Lower lobe of right lung (tissue), 2 donors: Measurements from ENCODE around the gene BAZ1A. TPM values are rescaled to one million over a fixed set of nuclear protein-coding genes. Genes with fewer than 3 reads are reported as not detected.

Experiments used
- ATAC-seq, 2 donors: fragments of 200-7000 bp; cut with Tn5 transposase; one replicate each; pipeline ENCODE4 v1.9.1; 2020 to 2022; ENCODE audit warnings: mild to moderate bottlenecking in 2 of 2, moderate library complexity in 2 of 2
- DNase-seq: peaks from one replicate; pipeline ENCODE4 v3.0.0-alpha.2; 2020
- H3K27ac ChIP-seq: fragments of 200-600 bp; one replicate; pipeline ENCODE4 v1.8.0; 2022
- H3K27me3 ChIP-seq: fragments of 200-600 bp; one replicate; pipeline ENCODE4 v1.8.0; 2022; ENCODE audit warnings: low read depth
- H3K36me3 ChIP-seq: fragments of 200-600 bp; one replicate; pipeline ENCODE4 v1.8.0; 2022; ENCODE audit warnings: mild to moderate bottlenecking
- H3K4me1 ChIP-seq: fragments of 200-600 bp; one replicate; pipeline ENCODE4 v1.8.0; 2022
- H3K4me3 ChIP-seq: fragments of 200-600 bp; one replicate; pipeline ENCODE4 v1.8.0; 2022; ENCODE audit warnings: mild to moderate bottlenecking
- H3K9me3 ChIP-seq: fragments of 200-600 bp; one replicate; pipeline ENCODE4 v1.8.0; 2022
- CTCF ChIP-seq: fragments of 200-600 bp; IDR thresholded peaks from one replicate; pipeline ENCODE4 v1.8.0; 2022; ENCODE audit warnings: antibody characterized with exemption, mild to moderate bottlenecking
- intact Hi-C: fragments of 100-400 bp; cut with DNase I; formaldehyde crosslinking; loops from one replicate; pipeline ENCODE4 v1.11.0; 2022
- total RNA-seq: library from RNA; stranded (reverse); fragmentation: NEBNext Ultra II Directional; extraction: Animal tissue kit (Norgen Biotek cat#: 25700); gene quantifications from one replicate; pipeline ENCODE4 v1.2.1, GENCODE V29; 2021
- donor health status: DM: no; HTN: yes; CAD: no; lungs with severe emphysema.

BAZ1A gene
- total RNA-seq, 1 donor from 2014 or later = 43.5 TPM

GRCh38 chr14:34851395-34851794 lies 23.8 kb downstream of the BAZ1A start:
- Histone ChIP-seq H3K4me3 (no peak overlapping the region), H3K27ac (no peak overlapping the region), H3K4me1 (no peaks in the 10 kb centered on the region), H3K9me3 (no peaks in the 10 kb centered on the region), H3K27me3 (no peaks in the 10 kb centered on the region), H3K36me3 (peaks cover 14% of the 10 kb centered on the region)
- TF ChIP-seq CTCF = no peak
- intact Hi-C loops = no loop called here
- no peak for DNase-seq
- ATAC-seq = no peak

GRCh38 chr14:34845869-34846268 lies 29.3 kb downstream of the BAZ1A start:
- ATAC-seq = no peak

GRCh38 chr14:34843011-34843554 lies 32.1 kb downstream of the BAZ1A start:
- intact Hi-C loops = no loop called here
- TF ChIP-seq CTCF = no peak
- H3K36me3 ChIP-seq = no peaks in the 10 kb centered on the region
- no peak overlapping the region for H3K4me3 ChIP-seq
- H3K9me3 ChIP-seq = no peaks in the 10 kb centered on the region
- H3K27me3 ChIP-seq = no peaks in the 10 kb centered on the region
- H3K4me1 ChIP-seq = peaks cover 14% of the 10 kb centered on the region
- no peak overlapping the region for H3K27ac ChIP-seq
- DNase-seq (no peak), ATAC-seq (peak; percentile 49 to 65)

More at GRCh38 chr14:34845869-34846268, 29.3 kb downstream of the BAZ1A start:
- H3K27me3 ChIP-seq = no peaks in the 10 kb centered on the region
- no peak overlapping the region for H3K27ac ChIP-seq
- no peak for DNase-seq
- intact Hi-C loops = no loop called here
- no peak overlapping the region for H3K4me3 ChIP-seq
- H3K36me3 ChIP-seq = no peaks in the 10 kb centered on the region
- no peak for TF ChIP-seq CTCF
- H3K4me1 ChIP-seq = peaks cover 14% of the 10 kb centered on the region
- no peaks in the 10 kb centered on the region for H3K9me3 ChIP-seq

GRCh38 chr14:34837801-34838322 lies 37.3 kb downstream of the BAZ1A start:
- DNase-seq (no peak), ATAC-seq (no peak)
- Histone ChIP-seq H3K36me3 (no peaks in the 10 kb centered on the region), H3K27me3 (no peaks in the 10 kb centered on the region), H3K9me3 (no peaks in the 10 kb centered on the region), H3K27ac (no peak overlapping the region), H3K4me3 (no peak overlapping the region), H3K4me1 (peaks cover 30% of the 10 kb centered on the region)
- TF ChIP-seq CTCF = no peak
- intact Hi-C loops = no loop called here

GRCh38 chr14:34835312-34835711 lies 39.8 kb downstream of the BAZ1A start:
- ATAC-seq = peak; percentile 49 to 53
- H3K27ac ChIP-seq = peak overlapping the region; percentile 1

More at GRCh38 chr14:34835312-34835711, 39.8 kb downstream of the BAZ1A start:
- Histone ChIP-seq H3K9me3 (no peaks in the 10 kb centered on the region), H3K4me3 (no peak overlapping the region), H3K27me3 (no peaks in the 10 kb centered on the region), H3K36me3 (no peaks in the 10 kb centered on the region), H3K4me1 (peaks cover 24% of the 10 kb centered on the region)
- TF ChIP-seq CTCF = no peak
- intact Hi-C loops = no loop called here
- DNase-seq = no peak
